ENCODE data around the gene ODAD3. TPM values are rescaled to one million over a fixed set of nuclear protein-coding genes. Genes with fewer than 3 reads are reported as not detected.

Gene ODAD3
- total RNA-seq, 1 donor: under 0.01 TPM

GRCh38 chr19:11451327-11451870, 16.5 kb upstream of the ODAD3 start:
- Histone ChIP-seq H3K79me2 (ENCODE audit: insufficient read depth, low read length) (no peaks in the 10 kb centered on the region), H3K36me3 (ENCODE audit: insufficient read depth, low read length) (peaks cover 7% of the 10 kb centered on the region), H3K4me3 (ENCODE audit: insufficient read depth, low read length) (peak overlapping the region; percentile 16), H3K27me3 (ENCODE audit: insufficient read depth, low read length) (no peaks in the 10 kb centered on the region), H2AFZ (ENCODE audit: low read length) (no peak overlapping the region), H3K27ac (ENCODE audit: low read depth, low read length) (no peak overlapping the region), H3K4me1 (ENCODE audit: insufficient read depth, low read length) (no peaks in the 10 kb centered on the region), H4K20me1 (ENCODE audit: insufficient read depth, low read length) (no peaks in the 10 kb centered on the region), H3K4me2 (ENCODE audit: insufficient read depth, low read length) (peak overlapping the region; percentile 67), H3K9me3 (ENCODE audit: low read depth, low read length) (no peaks in the 10 kb centered on the region)
- no peak for DNase-seq (ENCODE audit: insufficient read length, low spot score, missing footprints)
- no peak for TF ChIP-seq CTCF (IDR thresholded peaks at IDR 0.05; ENCODE audit: extremely low read depth, low read depth, low read length)

GRCh38 chr19:11450570-11451326, 15.8 kb upstream of the ODAD3 start:
- H3K79me2 ChIP-seq (ENCODE audit: insufficient read depth, low read length): no peaks in the 10 kb centered on the region
- no peaks in the 10 kb centered on the region for H4K20me1 ChIP-seq (ENCODE audit: insufficient read depth, low read length)
- no peak overlapping the region for H3K4me3 ChIP-seq (ENCODE audit: insufficient read depth, low read length)
- no peak for TF ChIP-seq CTCF (IDR thresholded peaks at IDR 0.05; ENCODE audit: extremely low read depth, low read depth, low read length)
- H3K36me3 ChIP-seq (ENCODE audit: insufficient read depth, low read length): peaks cover 11% of the 10 kb centered on the region
- no peak overlapping the region for H3K4me2 ChIP-seq (ENCODE audit: insufficient read depth, low read length)
- no peak overlapping the region for H3K27ac ChIP-seq (ENCODE audit: low read depth, low read length)
- DNase-seq (ENCODE audit: insufficient read length, low spot score, missing footprints): peak; percentile 59
- no peaks in the 10 kb centered on the region for H3K4me1 ChIP-seq (ENCODE audit: insufficient read depth, low read length)
- no peaks in the 10 kb centered on the region for H3K27me3 ChIP-seq (ENCODE audit: insufficient read depth, low read length)
- H3K9me3 ChIP-seq (ENCODE audit: low read depth, low read length): no peaks in the 10 kb centered on the region
- no peak overlapping the region for H2AFZ ChIP-seq (ENCODE audit: low read length)

GRCh38 chr19:11448923-11449554, 14.1 kb upstream of the ODAD3 start:
- Histone ChIP-seq H3K36me3 (ENCODE audit: insufficient read depth, low read length) (peaks cover 16% of the 10 kb centered on the region), H3K4me3 (ENCODE audit: insufficient read depth, low read length) (no peak overlapping the region), H3K4me2 (ENCODE audit: insufficient read depth, low read length) (no peak overlapping the region), H3K27ac (ENCODE audit: low read depth, low read length) (no peak overlapping the region), H3K4me1 (ENCODE audit: insufficient read depth, low read length) (no peaks in the 10 kb centered on the region), H3K27me3 (ENCODE audit: insufficient read depth, low read length) (no peaks in the 10 kb centered on the region), H2AFZ (ENCODE audit: low read length) (no peak overlapping the region), H3K9me3 (ENCODE audit: low read depth, low read length) (no peaks in the 10 kb centered on the region), H4K20me1 (ENCODE audit: insufficient read depth, low read length) (no peaks in the 10 kb centered on the region), H3K79me2 (ENCODE audit: insufficient read depth, low read length) (no peaks in the 10 kb centered on the region)
- no peak for TF ChIP-seq CTCF (IDR thresholded peaks at IDR 0.05; ENCODE audit: extremely low read depth, low read depth, low read length)
- peak; percentile 61 for DNase-seq (ENCODE audit: insufficient read length, low spot score, missing footprints)

GRCh38 chr19:11448410-11448809, 13.5 kb upstream of the ODAD3 start:
- no peak overlapping the region for H3K4me2 ChIP-seq (ENCODE audit: insufficient read depth, low read length)
- H3K79me2 ChIP-seq (ENCODE audit: insufficient read depth, low read length): no peaks in the 10 kb centered on the region
- H3K36me3 ChIP-seq (ENCODE audit: insufficient read depth, low read length): peaks cover 18% of the 10 kb centered on the region
- TF ChIP-seq CTCF (IDR thresholded peaks at IDR 0.05; ENCODE audit: extremely low read depth, low read depth, low read length): no peak
- H2AFZ ChIP-seq (ENCODE audit: low read length): no peak overlapping the region
- no peaks in the 10 kb centered on the region for H3K4me1 ChIP-seq (ENCODE audit: insufficient read depth, low read length)
- H4K20me1 ChIP-seq (ENCODE audit: insufficient read depth, low read length): no peaks in the 10 kb centered on the region
- H3K27ac ChIP-seq (ENCODE audit: low read depth, low read length): no peak overlapping the region
- no peaks in the 10 kb centered on the region for H3K27me3 ChIP-seq (ENCODE audit: insufficient read depth, low read length)
- peak; percentile 58 for DNase-seq (ENCODE audit: insufficient read length, low spot score, missing footprints)
- H3K9me3 ChIP-seq (ENCODE audit: low read depth, low read length): no peaks in the 10 kb centered on the region
- no peak overlapping the region for H3K4me3 ChIP-seq (ENCODE audit: insufficient read depth, low read length)
